ENCODE data around the gene VAV3. TPM values are rescaled to one million over a fixed set of nuclear protein-coding genes. Genes with fewer than 3 reads are reported as not detected.

VAV3 gene
- total RNA-seq, 2 experiments from 2014 or later, result 5.3 to 6.2 TPM

DNA sequence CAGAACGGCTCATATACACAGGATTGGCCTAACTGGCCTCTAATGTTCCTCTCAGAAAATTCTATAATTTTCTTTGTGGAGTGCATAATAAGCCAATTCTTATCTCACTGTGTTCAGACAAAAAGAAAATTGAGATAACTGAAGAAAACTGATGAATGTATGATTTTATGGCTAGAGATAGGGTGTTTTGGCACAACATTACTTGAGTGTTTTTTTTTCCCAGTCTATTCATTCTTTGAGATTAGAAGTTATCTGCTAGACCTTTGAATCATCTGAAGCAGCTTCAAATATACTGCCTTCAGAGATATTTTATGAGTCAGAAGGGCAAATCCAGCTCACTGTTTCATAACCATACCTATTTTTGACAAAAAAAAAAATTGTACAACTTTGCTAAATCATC, 85.6 kb downstream of the VAV3 start:
- intact Hi-C loops (cut with micrococcal nuclease), result no loop called here
- H3K27ac Mint-ChIP-seq, result no peak overlapping the region
- CTCF ChIA-PET, result interaction anchor here (1.0 kb wide), 1 partner anchor 246 kb away, joined by 3 read pairs; no protein-coding TSS in a partner anchor
- DNase-seq, result no peak
- peaks cover 4% of the 10 kb centered on the region for H3K9me3 Mint-ChIP-seq
- POLR2A ChIA-PET, result interaction anchor here (0.6 kb wide), 1 partner anchor 84 kb away, joined by 3 read pairs; no protein-coding TSS in a partner anchor
- H3K36me3 Mint-ChIP-seq (ENCODE audit: low read depth), result peaks cover 14% of the 10 kb centered on the region
- TF ChIP-seq, protein P1, sequence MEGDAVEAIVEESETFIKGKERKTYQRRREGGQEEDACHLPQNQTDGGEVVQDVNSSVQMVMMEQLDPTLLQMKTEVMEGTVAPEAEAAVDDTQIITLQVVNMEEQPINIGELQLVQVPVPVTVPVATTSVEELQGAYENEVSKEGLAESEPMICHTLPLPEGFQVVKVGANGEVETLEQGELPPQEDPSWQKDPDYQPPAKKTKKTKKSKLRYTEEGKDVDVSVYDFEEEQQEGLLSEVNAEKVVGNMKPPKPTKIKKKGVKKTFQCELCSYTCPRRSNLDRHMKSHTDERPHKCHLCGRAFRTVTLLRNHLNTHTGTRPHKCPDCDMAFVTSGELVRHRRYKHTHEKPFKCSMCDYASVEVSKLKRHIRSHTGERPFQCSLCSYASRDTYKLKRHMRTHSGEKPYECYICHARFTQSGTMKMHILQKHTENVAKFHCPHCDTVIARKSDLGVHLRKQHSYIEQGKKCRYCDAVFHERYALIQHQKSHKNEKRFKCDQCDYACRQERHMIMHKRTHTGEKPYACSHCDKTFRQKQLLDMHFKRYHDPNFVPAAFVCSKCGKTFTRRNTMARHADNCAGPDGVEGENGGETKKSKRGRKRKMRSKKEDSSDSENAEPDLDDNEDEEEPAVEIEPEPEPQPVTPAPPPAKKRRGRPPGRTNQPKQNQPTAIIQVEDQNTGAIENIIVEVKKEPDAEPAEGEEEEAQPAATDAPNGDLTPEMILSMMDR (IDR thresholded peaks at IDR 0.05), result no peak
- peak; percentile 79 for ATAC-seq
- no peak overlapping the region for H3K4me3 Mint-ChIP-seq
- peaks cover 56% of the 10 kb centered on the region for H3K4me1 Mint-ChIP-seq (ENCODE audit: low read depth)
- H3K27me3 Mint-ChIP-seq, result no peaks in the 10 kb centered on the region

DNA sequence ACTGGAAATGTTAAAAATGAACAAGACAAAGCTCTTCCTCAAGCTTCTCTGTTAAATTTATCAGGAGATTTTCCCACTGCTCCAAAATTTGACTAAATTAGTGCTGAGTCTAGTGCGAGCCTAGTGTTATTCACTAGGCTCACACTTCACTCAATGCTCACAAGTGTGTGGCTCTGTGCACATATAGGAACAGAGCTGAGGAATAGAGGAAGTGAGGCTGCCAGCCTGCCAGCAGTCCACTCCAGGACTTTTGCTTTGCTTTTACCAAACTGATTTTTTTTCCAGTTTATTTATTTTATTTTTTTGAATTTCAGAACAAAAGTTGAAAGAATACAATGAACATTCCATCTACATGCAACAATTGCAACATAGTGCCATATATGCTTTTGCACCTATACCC, 87.2 kb downstream of the VAV3 start:
- no peak for ATAC-seq
- H3K9me3 Mint-ChIP-seq, result peaks cover 4% of the 10 kb centered on the region
- no peak overlapping the region for H3K27ac Mint-ChIP-seq
- peaks cover 14% of the 10 kb centered on the region for H3K36me3 Mint-ChIP-seq (ENCODE audit: low read depth)
- TF ChIP-seq, protein P1 (IDR thresholded peaks at IDR 0.05), result no peak
- intact Hi-C loops (cut with micrococcal nuclease), result no loop called here
- ChIA-PET CTCF (interaction anchor here (2.0 kb wide), 1 partner anchor 86 kb away, joined by 8 read pairs; no protein-coding TSS in a partner anchor), POLR2A (interaction anchor here (1.1 kb wide), 1 partner anchor 33 kb away, joined by 3 read pairs; no protein-coding TSS in a partner anchor)
- H3K27me3 Mint-ChIP-seq, result no peaks in the 10 kb centered on the region
- H3K4me3 Mint-ChIP-seq, result no peak overlapping the region
- no peak for DNase-seq
- H3K4me1 Mint-ChIP-seq (ENCODE audit: low read depth), result peaks cover 66% of the 10 kb centered on the region

DNA sequence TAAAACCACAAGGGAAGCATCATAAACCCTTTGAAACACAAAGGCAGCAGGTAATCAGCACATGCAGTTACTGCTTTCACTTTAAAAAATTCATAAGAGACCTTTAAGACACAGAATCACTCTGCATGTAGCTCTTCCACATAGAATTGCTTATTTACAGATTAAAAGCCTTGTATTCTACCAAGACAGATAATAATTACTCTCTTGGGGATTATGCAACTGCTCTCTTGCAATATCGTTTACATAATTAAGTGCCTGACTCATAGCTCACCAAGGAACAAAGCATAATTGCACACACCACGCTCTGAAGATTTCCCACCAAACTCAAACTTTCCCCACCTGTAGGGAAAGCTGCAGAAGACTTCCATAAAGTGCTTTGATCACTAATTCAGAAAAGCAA, 87.9 kb downstream of the VAV3 start:
- no peak for ATAC-seq
- ChIA-PET POLR2A (interaction anchor here (1.1 kb wide), 1 partner anchor 32 kb away, joined by 3 read pairs; no protein-coding TSS in a partner anchor), CTCF (interaction anchor here (2.0 kb wide), 1 partner anchor 87 kb away, joined by 8 read pairs; no protein-coding TSS in a partner anchor)
- no peak for DNase-seq
- TF ChIP-seq, protein P1 (IDR thresholded peaks at IDR 0.05), result no peak
- no peak overlapping the region for H3K4me3 Mint-ChIP-seq
- peaks cover 4% of the 10 kb centered on the region for H3K9me3 Mint-ChIP-seq
- H3K36me3 Mint-ChIP-seq (ENCODE audit: low read depth), result peaks cover 14% of the 10 kb centered on the region
- H3K4me1 Mint-ChIP-seq (ENCODE audit: low read depth), result peaks cover 64% of the 10 kb centered on the region
- no peaks in the 10 kb centered on the region for H3K27me3 Mint-ChIP-seq
- intact Hi-C loops (cut with micrococcal nuclease), result no loop called here
- no peak overlapping the region for H3K27ac Mint-ChIP-seq

DNA sequence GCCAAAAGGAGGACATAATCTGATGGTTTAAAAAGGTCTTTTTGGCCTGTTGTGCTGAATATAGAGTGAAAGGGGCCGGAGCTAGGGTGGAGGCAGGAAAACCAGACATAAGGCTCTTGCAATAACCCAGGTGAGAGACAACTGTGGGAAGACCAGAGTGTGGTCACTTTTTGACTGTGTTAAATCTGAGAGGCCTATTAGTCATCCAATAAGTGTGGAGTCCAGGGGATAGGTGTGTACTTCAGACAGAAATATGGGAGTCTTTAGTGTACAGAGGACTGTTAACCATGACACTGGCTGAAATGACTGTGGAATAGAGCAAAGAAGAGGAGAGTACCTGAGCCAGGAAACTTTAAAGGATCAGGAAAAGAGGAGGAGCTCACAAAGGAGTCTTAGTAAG, 89.3 kb downstream of the VAV3 start:
- Mint-ChIP-seq H3K4me3 (no peak overlapping the region), H3K36me3 (ENCODE audit: low read depth) (peaks cover 14% of the 10 kb centered on the region), H3K27me3 (no peaks in the 10 kb centered on the region), H3K4me1 (ENCODE audit: low read depth) (peaks cover 61% of the 10 kb centered on the region), H3K27ac (no peak overlapping the region), H3K9me3 (peaks cover 4% of the 10 kb centered on the region)
- DNase-seq, result no peak
- intact Hi-C loops (cut with micrococcal nuclease), result no loop called here
- TF ChIP-seq, protein P1 (IDR thresholded peaks at IDR 0.05), result no peak
- POLR2A ChIA-PET, result no interaction called here
- CTCF ChIA-PET, result no interaction called here
- ATAC-seq, result no peak

DNA sequence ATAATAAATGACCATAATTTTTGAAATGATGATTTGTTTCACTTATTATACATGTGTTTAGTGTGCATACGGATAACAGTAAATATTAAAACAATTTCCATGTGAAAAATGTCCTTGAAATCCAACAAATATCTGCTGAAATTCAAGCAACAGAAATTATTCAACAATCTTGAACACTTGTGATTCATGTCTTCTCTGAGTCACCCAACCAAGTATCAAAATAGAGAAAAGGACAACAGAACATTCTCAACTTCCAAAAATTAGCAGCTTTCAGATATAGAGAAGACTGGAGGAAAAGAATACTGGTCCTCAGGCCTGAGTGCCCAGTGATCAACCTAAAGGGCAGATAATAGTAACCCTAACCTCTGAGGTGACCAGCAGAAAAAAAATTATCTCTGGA, 90.8 kb downstream of the VAV3 start:
- Mint-ChIP-seq H3K27ac (no peak overlapping the region), H3K9me3 (peaks cover 4% of the 10 kb centered on the region), H3K36me3 (ENCODE audit: low read depth) (peaks cover 23% of the 10 kb centered on the region), H3K4me3 (no peak overlapping the region), H3K4me1 (ENCODE audit: low read depth) (peaks cover 62% of the 10 kb centered on the region), H3K27me3 (no peaks in the 10 kb centered on the region)
- ATAC-seq (no peak), DNase-seq (no peak)
- TF ChIP-seq, protein P1 (IDR thresholded peaks at IDR 0.05), result no peak
- intact Hi-C loops (cut with micrococcal nuclease), result no loop called here
- ChIA-PET POLR2A (no interaction called here), CTCF (interaction anchor here (0.8 to 2.1 kb wide), 2 partner anchors 90 to 92 kb away, joined by 3 to 8 read pairs; no protein-coding TSS in a partner anchor)
